Left renal cortex interstitium (tissue), 4 donors: Measurements from ENCODE around the gene HS6ST2. TPM values are rescaled to one million over a fixed set of nuclear protein-coding genes. Genes with fewer than 3 reads are reported as not detected.

Source experiments
- DNase-seq, 4 donors: peaks; one replicate each; pipeline ENCODE4 v3.0.0-alpha.2; 2013; ENCODE audit warnings: low read depth in 4 of 4, low spot score in 2 of 4, missing footprints in 1 of 4
- polyA plus RNA-seq, 4 donors: library from polyadenylated mRNA; unstranded; fragments of 120-200 nt; gene quantifications; one replicate each; pipeline ENCODE4 v1.2.1, GENCODE V29; 2013; ENCODE audit not compliant: insufficient read length in 4 of 4

HS6ST2 gene
- polyA plus RNA-seq, 4 donors, result 20.8 to 27.8 (median 22.5) TPM

GRCh38 chrX:132576939-132577338 lies 381.5 kb downstream of the HS6ST2 start:
- no peak for DNase-seq

Other genes starting within 250 kb of the HS6ST2 start
- gene USP26, start 138.5 kb upstream of the HS6ST2 start, polyA plus RNA-seq, result not detected